Measurements from ENCODE around the gene IDH3A. TPM values are rescaled to one million over a fixed set of nuclear protein-coding genes. Genes with fewer than 3 reads are reported as not detected.
A peak's percentile ranks its signal among the peaks of the same experiment; 100 is the strongest.

Gene IDH3A
- total RNA-seq, 2 donors from 2014 or later = 188 to 352 TPM

GRCh38 chr15:78205337-78205736, 56.2 kb downstream of the IDH3A start:
- Histone ChIP-seq H3K27me3 (no peaks in the 10 kb centered on the region), H3K4me3 (no peak overlapping the region), H3K9me3 (no peaks in the 10 kb centered on the region), H3K27ac (peak overlapping the region; percentile 81 to 93), H3K4me1 (peaks cover 0 to 64% of the 10 kb centered on the region in 2 donors), H3K36me3 (no peaks in the 10 kb centered on the region)
- TF ChIP-seq, protein P1, sequence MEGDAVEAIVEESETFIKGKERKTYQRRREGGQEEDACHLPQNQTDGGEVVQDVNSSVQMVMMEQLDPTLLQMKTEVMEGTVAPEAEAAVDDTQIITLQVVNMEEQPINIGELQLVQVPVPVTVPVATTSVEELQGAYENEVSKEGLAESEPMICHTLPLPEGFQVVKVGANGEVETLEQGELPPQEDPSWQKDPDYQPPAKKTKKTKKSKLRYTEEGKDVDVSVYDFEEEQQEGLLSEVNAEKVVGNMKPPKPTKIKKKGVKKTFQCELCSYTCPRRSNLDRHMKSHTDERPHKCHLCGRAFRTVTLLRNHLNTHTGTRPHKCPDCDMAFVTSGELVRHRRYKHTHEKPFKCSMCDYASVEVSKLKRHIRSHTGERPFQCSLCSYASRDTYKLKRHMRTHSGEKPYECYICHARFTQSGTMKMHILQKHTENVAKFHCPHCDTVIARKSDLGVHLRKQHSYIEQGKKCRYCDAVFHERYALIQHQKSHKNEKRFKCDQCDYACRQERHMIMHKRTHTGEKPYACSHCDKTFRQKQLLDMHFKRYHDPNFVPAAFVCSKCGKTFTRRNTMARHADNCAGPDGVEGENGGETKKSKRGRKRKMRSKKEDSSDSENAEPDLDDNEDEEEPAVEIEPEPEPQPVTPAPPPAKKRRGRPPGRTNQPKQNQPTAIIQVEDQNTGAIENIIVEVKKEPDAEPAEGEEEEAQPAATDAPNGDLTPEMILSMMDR (IDR thresholded peaks at IDR 0.05) = no peak
- DNase-seq (ENCODE audit: low spot score) = no peak

- Histone ChIP-seq H3K4me3 (no peak overlapping the region), H3K36me3 (no peaks in the 10 kb centered on the region), H3K27me3 (no peaks in the 10 kb centered on the region), H3K4me1 (peaks cover 0 to 69% of the 10 kb centered on the region in 2 donors), H3K27ac (peak overlapping the region; percentile 81 to 93), H3K9me3 (no peaks in the 10 kb centered on the region)
- TF ChIP-seq, protein P1 (IDR thresholded peaks at IDR 0.05) = no peak
- DNase-seq (ENCODE audit: low spot score) = peak; percentile 55
These were observed 56.7 kb downstream of the IDH3A start for GRCh38 chr15:78205856-78206255.

GRCh38 chr15:78206326-78207109, 57.4 kb downstream of the IDH3A start:
- H3K27ac ChIP-seq = peak overlapping the region; percentile 81 to 93
- H3K9me3 ChIP-seq = no peaks in the 10 kb centered on the region
- H3K36me3 ChIP-seq = no peaks in the 10 kb centered on the region
- no peaks in the 10 kb centered on the region for H3K27me3 ChIP-seq
- TF ChIP-seq, protein P1 (IDR thresholded peaks at IDR 0.05) = no peak
- peak; percentile 57 for DNase-seq (ENCODE audit: low spot score)
- H3K4me1 ChIP-seq = peaks cover 0 to 76% of the 10 kb centered on the region in 2 donors
- no peak overlapping the region for H3K4me3 ChIP-seq

GRCh38 chr15:78207110-78207458, 57.9 kb downstream of the IDH3A start:
- Histone ChIP-seq H3K36me3 (no peaks in the 10 kb centered on the region), H3K27ac (peak overlapping the region; percentile 81 to 93), H3K4me3 (no peak overlapping the region), H3K4me1 (peaks cover 0 to 82% of the 10 kb centered on the region in 2 donors), H3K9me3 (no peaks in the 10 kb centered on the region), H3K27me3 (no peaks in the 10 kb centered on the region)
- TF ChIP-seq, protein P1 (IDR thresholded peaks at IDR 0.05) = no peak
- no peak for DNase-seq (ENCODE audit: low spot score)

DNA sequence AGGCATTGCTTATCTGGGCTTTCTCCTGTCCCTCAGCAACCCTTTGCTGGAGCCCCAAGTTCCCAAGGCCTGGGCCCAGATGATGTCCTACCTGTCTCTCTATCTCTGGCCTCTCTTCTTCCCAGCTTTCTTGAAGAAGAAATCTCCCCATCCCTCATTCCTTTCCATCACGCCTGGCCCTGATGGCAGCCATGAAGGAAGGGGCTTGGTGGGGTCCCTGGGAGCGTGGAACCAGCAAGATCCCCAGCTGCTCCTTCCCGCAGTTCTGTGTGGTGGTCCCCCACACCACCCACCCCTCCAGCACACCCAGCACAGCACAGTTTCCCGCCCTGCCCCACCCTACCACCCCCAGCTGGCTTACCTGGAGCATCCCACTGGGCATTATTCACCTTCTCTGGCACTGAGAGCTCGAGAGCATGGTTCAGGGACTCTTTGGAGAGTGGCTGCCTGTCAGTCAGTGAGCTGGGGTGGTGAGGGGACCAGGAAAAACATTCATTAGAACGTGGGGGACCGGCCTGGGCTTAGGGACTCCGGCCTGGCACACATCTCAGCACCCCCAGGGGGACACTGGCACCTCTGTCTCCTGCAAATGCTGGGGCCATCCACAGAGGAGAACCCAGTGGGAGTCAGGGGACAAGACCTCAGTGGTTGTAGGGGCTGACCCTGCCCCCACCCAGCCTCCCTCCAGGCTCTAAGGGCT, 58.6 kb downstream of the IDH3A start:
- no peak overlapping the region for H3K4me3 ChIP-seq
- no peaks in the 10 kb centered on the region for H3K27me3 ChIP-seq
- TF ChIP-seq, protein P1 (IDR thresholded peaks at IDR 0.05) = no peak
- peak; percentile 40 for DNase-seq (ENCODE audit: low spot score)
- peak overlapping the region; percentile 81 to 93 for H3K27ac ChIP-seq
- peaks cover 0 to 89% of the 10 kb centered on the region in 2 donors for H3K4me1 ChIP-seq
- no peaks in the 10 kb centered on the region for H3K9me3 ChIP-seq
- no peaks in the 10 kb centered on the region for H3K36me3 ChIP-seq
